Kidney epithelial cell (primary cell): ENCODE measurements around the gene EPHA4. TPM values are rescaled to one million over a fixed set of nuclear protein-coding genes. Genes with fewer than 3 reads are reported as not detected.

ENCODE experiments used
- DNase-seq: peaks from one replicate; pipeline ENCODE4 v3.0.0-alpha.2; 2010; ENCODE audit warnings: low read depth
- H3K27me3 ChIP-seq: 2 replicates; pipeline ENCODE4 v1.6.0; 2011; ENCODE audit warnings: low read length; ENCODE audit not compliant: control insufficient read depth, insufficient read depth
- H3K36me3 ChIP-seq: 2 replicates; pipeline ENCODE4 v1.5.1; 2011; ENCODE audit warnings: low read length; ENCODE audit not compliant: control insufficient read depth, insufficient read depth
- H3K4me3 ChIP-seq: 2 replicates; pipeline ENCODE4 v1.5.1; 2011; ENCODE audit warnings: low read depth, mild to moderate bottlenecking, control low read depth, low read length
- total RNA-seq: library from RNA; depleted of rRNA; stranded (reverse); fragments of >200 nt; gene quantifications from 2 replicates; pipeline ENCODE4 v1.2.3, GENCODE V29; 2015
- TF ChIP-seq, protein P1 (sequence below): IDR thresholded peaks from 2 replicates; pipeline ENCODE4 v1.5.1; 2011; ENCODE audit warnings: mild to moderate bottlenecking, moderate library complexity, low read length, control low read depth, inconsistent platforms; ENCODE audit not compliant: insufficient read depth, poor library complexity, severe bottlenecking

The EPHA4 gene
- total RNA-seq, 1 donor from 2014 or later = 6.6 TPM

GRCh38 chr2:221535824-221536223, 36.3 kb downstream of the EPHA4 start:
- TF ChIP-seq, protein P1, sequence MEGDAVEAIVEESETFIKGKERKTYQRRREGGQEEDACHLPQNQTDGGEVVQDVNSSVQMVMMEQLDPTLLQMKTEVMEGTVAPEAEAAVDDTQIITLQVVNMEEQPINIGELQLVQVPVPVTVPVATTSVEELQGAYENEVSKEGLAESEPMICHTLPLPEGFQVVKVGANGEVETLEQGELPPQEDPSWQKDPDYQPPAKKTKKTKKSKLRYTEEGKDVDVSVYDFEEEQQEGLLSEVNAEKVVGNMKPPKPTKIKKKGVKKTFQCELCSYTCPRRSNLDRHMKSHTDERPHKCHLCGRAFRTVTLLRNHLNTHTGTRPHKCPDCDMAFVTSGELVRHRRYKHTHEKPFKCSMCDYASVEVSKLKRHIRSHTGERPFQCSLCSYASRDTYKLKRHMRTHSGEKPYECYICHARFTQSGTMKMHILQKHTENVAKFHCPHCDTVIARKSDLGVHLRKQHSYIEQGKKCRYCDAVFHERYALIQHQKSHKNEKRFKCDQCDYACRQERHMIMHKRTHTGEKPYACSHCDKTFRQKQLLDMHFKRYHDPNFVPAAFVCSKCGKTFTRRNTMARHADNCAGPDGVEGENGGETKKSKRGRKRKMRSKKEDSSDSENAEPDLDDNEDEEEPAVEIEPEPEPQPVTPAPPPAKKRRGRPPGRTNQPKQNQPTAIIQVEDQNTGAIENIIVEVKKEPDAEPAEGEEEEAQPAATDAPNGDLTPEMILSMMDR = no peak
- Histone ChIP-seq H3K36me3 (no peaks in the 10 kb centered on the region), H3K4me3 (no peak overlapping the region), H3K27me3 (no peaks in the 10 kb centered on the region)
- DNase-seq = no peak

GRCh38 chr2:221533299-221533698, 38.8 kb downstream of the EPHA4 start:
- TF ChIP-seq, protein P1 = no peak
- no peak for DNase-seq
- H3K4me3 ChIP-seq = no peak overlapping the region
- H3K27me3 ChIP-seq = no peaks in the 10 kb centered on the region
- no peaks in the 10 kb centered on the region for H3K36me3 ChIP-seq

DNA sequence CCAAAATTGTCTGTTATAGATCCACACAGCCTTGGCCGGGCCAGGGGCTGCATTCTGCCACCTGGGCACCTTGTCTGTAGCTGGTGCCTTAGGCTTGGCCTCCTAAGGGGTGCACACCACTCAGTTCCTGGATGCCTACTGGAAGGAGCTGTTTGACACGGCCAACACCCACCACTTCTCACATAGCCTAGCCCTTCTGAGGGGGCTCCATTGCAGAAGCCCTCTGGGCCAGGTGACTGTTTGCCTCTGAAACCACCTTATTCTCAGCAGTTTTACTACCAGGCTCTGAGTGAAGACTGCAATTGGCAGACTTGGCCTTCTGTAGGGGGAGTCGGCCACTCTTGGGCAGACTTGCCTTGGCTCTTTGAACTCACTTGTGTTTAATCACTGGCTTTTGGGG, 39.5 kb downstream of the EPHA4 start:
- TF ChIP-seq, protein P1 = no peak
- Histone ChIP-seq H3K36me3 (no peaks in the 10 kb centered on the region), H3K27me3 (no peaks in the 10 kb centered on the region), H3K4me3 (no peak overlapping the region)
- no peak for DNase-seq

- Histone ChIP-seq H3K4me3 (no peak overlapping the region), H3K36me3 (no peaks in the 10 kb centered on the region), H3K27me3 (no peaks in the 10 kb centered on the region)
- TF ChIP-seq, protein P1 = no peak
- no peak for DNase-seq
Observed at GRCh38 chr2:221530653-221531037, 41.5 kb downstream of the EPHA4 start.

DNA sequence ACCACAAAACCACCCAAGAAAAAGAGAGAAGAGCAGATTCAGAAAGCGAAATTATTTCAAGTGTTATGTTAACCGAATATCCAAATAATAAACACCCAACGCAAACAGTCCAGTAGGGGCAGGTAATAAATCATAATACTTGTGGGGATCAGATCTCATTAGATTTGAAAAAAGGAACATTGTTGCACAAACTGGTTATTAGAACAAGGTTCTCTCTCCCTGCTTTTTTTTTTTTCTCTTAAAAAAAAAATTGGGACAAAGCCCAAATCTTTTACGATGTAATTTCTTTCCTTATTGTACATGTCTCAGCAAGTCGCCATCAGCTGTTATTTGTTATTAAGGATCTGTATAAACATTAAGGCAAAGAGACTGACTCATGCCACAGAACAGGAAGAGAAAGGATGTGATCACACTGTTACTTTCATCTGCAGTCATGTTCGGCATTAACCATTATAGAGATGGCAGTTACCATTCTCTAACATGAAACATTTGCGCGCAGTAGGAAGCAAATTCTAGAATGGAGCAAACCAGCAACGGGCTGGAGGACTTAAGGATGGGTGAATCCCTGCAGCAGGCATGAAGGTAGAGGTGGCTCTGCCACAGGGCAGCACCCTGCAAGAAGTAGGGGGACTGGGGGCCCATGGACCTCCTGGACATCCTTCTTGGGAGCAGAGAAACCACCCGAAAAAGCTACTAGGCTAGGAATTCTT, 42.0 kb downstream of the EPHA4 start:
- no peaks in the 10 kb centered on the region for H3K36me3 ChIP-seq
- no peaks in the 10 kb centered on the region for H3K27me3 ChIP-seq
- no peak overlapping the region for H3K4me3 ChIP-seq
- DNase-seq = peak; percentile 63
- TF ChIP-seq, protein P1 = no peak

- no peak for DNase-seq
- H3K4me3 ChIP-seq = no peak overlapping the region
- no peaks in the 10 kb centered on the region for H3K36me3 ChIP-seq
- TF ChIP-seq, protein P1 = no peak
- H3K27me3 ChIP-seq = no peaks in the 10 kb centered on the region
Observed at GRCh38 chr2:221529177-221529942, 42.7 kb downstream of the EPHA4 start.
